AG04450 (cell line): ENCODE measurements around the gene RABGAP1L. TPM values are rescaled to one million over a fixed set of nuclear protein-coding genes. Genes with fewer than 3 reads are reported as not detected.

Experiments
- CTCF ChIA-PET: fragments of 300-600, 350-600 bp; formaldehyde crosslinking; extraction: SDS; loops from one replicate; lab custom pipeline; 2022; ENCODE audit warnings: antibody characterized with exemption, inconsistent platforms; lab: Charles Lee
- POLR2A ChIA-PET: fragments of 350-600 bp; formaldehyde crosslinking; extraction: SDS; loops from one replicate; lab custom pipeline; 2021; ENCODE audit warnings: antibody characterized with exemption, inconsistent platforms; lab: Yijun Ruan, JAX
- DNase-seq: peaks from one replicate; pipeline ENCODE4 v3.0.0-alpha.2; 2011; ENCODE audit warnings: low read depth, low spot score
- H3K27ac ChIP-seq: one replicate; pipeline ENCODE4 v1.5.1; 2012; ENCODE audit warnings: low read depth, low read length, control low read depth
- H3K27me3 ChIP-seq: one replicate; pipeline ENCODE4 v1.6.0; 2012; ENCODE audit warnings: low read length; ENCODE audit not compliant: control insufficient read depth, insufficient read depth
- H3K4me3 ChIP-seq: 2 replicates; pipeline ENCODE4 v1.5.1; 2011; ENCODE audit warnings: mild to moderate bottlenecking, low read depth, low read length, control low read depth
- H3K9me3 ChIP-seq: 2 replicates; pipeline ENCODE4 v1.5.1; 2012; ENCODE audit warnings: low read length; ENCODE audit not compliant: control insufficient read depth, insufficient read depth
- CTCF ChIP-seq: IDR thresholded peaks from 2 replicates; pipeline ENCODE4 v1.5.1; 2011; ENCODE audit warnings: low read depth, low read length, control low read depth, inconsistent platforms
- polyA plus RNA-seq: library from polyadenylated mRNA; depleted of rRNA; stranded (reverse); fragments of >200 nt; gene quantifications from 2 replicates; pipeline ENCODE4 v1.2.3, GENCODE V29; 2011

The RABGAP1L gene
- polyA plus RNA-seq, 1 experiment: 21.2 TPM

GRCh38 chr1:174995916-174996315 lies 836.6 kb downstream of the RABGAP1L start:
- CTCF ChIA-PET: interaction anchor here (0.9 to 1.2 kb wide), 2 partner anchors 13 to 733 kb away, joined by 4 read pairs; no protein-coding TSS in a partner anchor
- no peak for DNase-seq
- Histone ChIP-seq H3K27me3 (no peaks in the 10 kb centered on the region), H3K27ac (no peak overlapping the region), H3K4me3 (no peak overlapping the region), H3K9me3 (no peaks in the 10 kb centered on the region)
- POLR2A ChIA-PET: no interaction called here
- no peak for TF ChIP-seq CTCF

GRCh38 chr1:174996476-174996875 lies 837.2 kb downstream of the RABGAP1L start:
- Histone ChIP-seq H3K4me3 (no peak overlapping the region), H3K27ac (no peak overlapping the region), H3K27me3 (no peaks in the 10 kb centered on the region), H3K9me3 (no peaks in the 10 kb centered on the region)
- DNase-seq: no peak
- CTCF ChIA-PET: interaction anchor here (1.1 to 1.5 kb wide), 2 partner anchors 18 to 21 kb away, joined by 3 read pairs; no protein-coding TSS in a partner anchor
- POLR2A ChIA-PET: no interaction called here
- TF ChIP-seq CTCF: no peak

GRCh38 chr1:174997041-174997440 lies 837.7 kb downstream of the RABGAP1L start:
- ChIA-PET CTCF (interaction anchor here (1.1 to 3.3 kb wide), 4 partner anchors 10 to 226 kb away, joined by 3 to 17 read pairs (median 4); no protein-coding TSS in a partner anchor), POLR2A (no interaction called here)
- H3K9me3 ChIP-seq: no peaks in the 10 kb centered on the region
- no peak overlapping the region for H3K27ac ChIP-seq
- no peak for DNase-seq
- TF ChIP-seq CTCF: no peak
- H3K4me3 ChIP-seq: no peak overlapping the region
- no peaks in the 10 kb centered on the region for H3K27me3 ChIP-seq

- Histone ChIP-seq H3K4me3 (peak overlapping the region; percentile 70), H3K27ac (peak overlapping the region; percentile 99), H3K27me3 (no peaks in the 10 kb centered on the region), H3K9me3 (no peaks in the 10 kb centered on the region)
- ChIA-PET POLR2A (interaction anchor here (0.6 to 2.7 kb wide), 10 partner anchors 8 to 210 kb away, joined by 3 to 35 read pairs (median 4); partner anchors contain the start of gene MRPS14), CTCF (interaction anchor here (0.8 to 3.3 kb wide), 9 partner anchors 9 to 228 kb away, joined by 3 to 17 read pairs (median 3); partner anchors contain the start of gene MRPS14)
- no peak for DNase-seq
- TF ChIP-seq CTCF: peak; percentile 78
These were observed 839.4 kb downstream of the RABGAP1L start for GRCh38 chr1:174998569-174999215.

- ChIA-PET CTCF (interaction anchor here (0.5 to 3.3 kb wide), 9 partner anchors 10 to 228 kb away, joined by 3 to 17 read pairs (median 3); partner anchors contain the start of gene MRPS14), POLR2A (interaction anchor here (0.6 to 2.7 kb wide), 14 partner anchors 9 to 1132 kb away, joined by 3 to 35 read pairs (median 4); partner anchors contain the start of gene MRPS14)
- H3K4me3 ChIP-seq: peak overlapping the region; percentile 84
- H3K27me3 ChIP-seq: no peaks in the 10 kb centered on the region
- H3K27ac ChIP-seq: peak overlapping the region; percentile 99
- no peak for TF ChIP-seq CTCF
- DNase-seq: peak; percentile 99
- no peaks in the 10 kb centered on the region for H3K9me3 ChIP-seq
These were observed 840.1 kb downstream of the RABGAP1L start for GRCh38 chr1:174999216-174999935.
